Kidney epithelial cell (primary cell): Measurements from ENCODE around the gene RPL19. TPM values are rescaled to one million over a fixed set of nuclear protein-coding genes. Genes with fewer than 3 reads are reported as not detected.

Experiments used
- DNase-seq: peaks from one replicate; pipeline ENCODE4 v3.0.0-alpha.2; 2010; ENCODE audit warnings: low read depth
- H3K27me3 ChIP-seq: 2 replicates; pipeline ENCODE4 v1.6.0; 2011; ENCODE audit warnings: low read length; ENCODE audit not compliant: control insufficient read depth, insufficient read depth
- H3K36me3 ChIP-seq: 2 replicates; pipeline ENCODE4 v1.5.1; 2011; ENCODE audit warnings: low read length; ENCODE audit not compliant: control insufficient read depth, insufficient read depth
- H3K4me3 ChIP-seq: 2 replicates; pipeline ENCODE4 v1.5.1; 2011; ENCODE audit warnings: low read depth, mild to moderate bottlenecking, control low read depth, low read length
- total RNA-seq: library from RNA; depleted of rRNA; stranded (reverse); fragments of >200 nt; gene quantifications from 2 replicates; pipeline ENCODE4 v1.2.3, GENCODE V29; 2015
- TF ChIP-seq, protein P1 (sequence below): IDR thresholded peaks from 2 replicates; pipeline ENCODE4 v1.5.1; 2011; ENCODE audit warnings: mild to moderate bottlenecking, moderate library complexity, low read length, control low read depth, inconsistent platforms; ENCODE audit not compliant: insufficient read depth, poor library complexity, severe bottlenecking

The RPL19 gene
- total RNA-seq, 1 donor from 2014 or later: 4,555 TPM

DNA sequence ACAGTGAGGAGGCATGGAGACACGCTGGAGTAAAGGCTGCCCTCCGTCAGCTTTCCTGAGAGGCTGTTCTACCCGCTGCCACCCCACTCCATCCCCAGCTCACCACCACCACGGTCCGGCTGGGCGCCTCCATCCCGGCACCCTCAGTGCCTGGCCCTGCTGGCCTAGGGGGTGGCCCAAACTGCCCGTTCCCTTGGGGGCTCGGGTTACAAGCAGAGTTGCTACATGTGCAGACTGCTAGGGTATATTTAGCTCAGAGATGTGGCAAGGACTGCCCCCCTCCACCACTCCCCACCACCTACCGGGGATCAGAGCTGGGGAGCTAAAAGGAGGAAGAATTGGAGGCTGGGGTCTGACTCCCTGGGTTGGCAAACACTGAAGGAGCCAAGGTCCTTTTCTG, 6.7 kb upstream of the RPL19 start:
- TF ChIP-seq, protein P1, sequence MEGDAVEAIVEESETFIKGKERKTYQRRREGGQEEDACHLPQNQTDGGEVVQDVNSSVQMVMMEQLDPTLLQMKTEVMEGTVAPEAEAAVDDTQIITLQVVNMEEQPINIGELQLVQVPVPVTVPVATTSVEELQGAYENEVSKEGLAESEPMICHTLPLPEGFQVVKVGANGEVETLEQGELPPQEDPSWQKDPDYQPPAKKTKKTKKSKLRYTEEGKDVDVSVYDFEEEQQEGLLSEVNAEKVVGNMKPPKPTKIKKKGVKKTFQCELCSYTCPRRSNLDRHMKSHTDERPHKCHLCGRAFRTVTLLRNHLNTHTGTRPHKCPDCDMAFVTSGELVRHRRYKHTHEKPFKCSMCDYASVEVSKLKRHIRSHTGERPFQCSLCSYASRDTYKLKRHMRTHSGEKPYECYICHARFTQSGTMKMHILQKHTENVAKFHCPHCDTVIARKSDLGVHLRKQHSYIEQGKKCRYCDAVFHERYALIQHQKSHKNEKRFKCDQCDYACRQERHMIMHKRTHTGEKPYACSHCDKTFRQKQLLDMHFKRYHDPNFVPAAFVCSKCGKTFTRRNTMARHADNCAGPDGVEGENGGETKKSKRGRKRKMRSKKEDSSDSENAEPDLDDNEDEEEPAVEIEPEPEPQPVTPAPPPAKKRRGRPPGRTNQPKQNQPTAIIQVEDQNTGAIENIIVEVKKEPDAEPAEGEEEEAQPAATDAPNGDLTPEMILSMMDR: no peak
- no peak overlapping the region for H3K4me3 ChIP-seq
- H3K36me3 ChIP-seq: peaks cover 1% of the 10 kb centered on the region
- H3K27me3 ChIP-seq: no peaks in the 10 kb centered on the region
- DNase-seq: no peak

DNA sequence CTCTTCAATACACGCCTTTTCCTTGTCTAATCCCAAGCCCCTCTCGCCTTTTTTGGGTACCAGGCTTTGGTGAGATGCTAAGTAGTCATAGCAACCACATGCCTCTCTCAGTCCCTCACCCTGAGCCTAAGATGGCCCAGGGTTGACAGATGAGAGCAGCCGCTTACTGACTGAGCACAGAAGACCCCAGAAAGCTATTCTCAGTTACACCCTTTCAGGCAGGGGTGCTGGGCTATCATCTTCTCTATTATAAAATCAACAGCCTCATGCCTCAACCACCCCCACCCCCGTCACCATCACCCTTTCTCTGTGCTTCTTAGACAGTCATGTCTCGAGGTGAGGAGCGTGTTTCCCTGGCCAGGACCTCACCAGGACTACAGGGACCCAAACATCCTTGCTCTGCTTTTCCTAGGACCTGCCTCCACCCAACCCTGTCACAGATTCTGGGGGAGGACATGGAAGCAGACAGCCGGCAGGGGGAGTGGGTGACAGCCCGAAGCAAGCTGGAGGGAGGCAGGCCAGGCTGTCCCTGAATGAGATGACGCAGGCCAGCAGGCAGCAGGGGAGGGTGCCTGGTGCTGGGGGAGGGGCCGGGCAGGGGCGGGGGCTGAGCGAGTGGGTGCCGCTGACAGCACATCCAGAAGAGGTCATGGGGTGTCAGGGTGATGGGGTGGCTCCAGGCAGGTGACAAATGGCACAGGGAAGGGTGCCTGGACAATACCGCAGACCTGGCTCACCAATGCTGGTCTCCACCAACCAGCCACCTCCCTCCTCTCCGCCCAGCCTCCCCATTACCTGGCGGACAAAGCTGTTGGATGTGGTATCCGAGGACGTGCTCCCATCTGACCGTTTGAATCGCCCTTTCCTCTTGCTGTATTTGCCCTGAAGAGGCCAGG, 5.7 kb upstream of the RPL19 start:
- Histone ChIP-seq H3K36me3 (peaks cover 1% of the 10 kb centered on the region), H3K27me3 (no peaks in the 10 kb centered on the region), H3K4me3 (no peak overlapping the region)
- no peak for DNase-seq
- TF ChIP-seq, protein P1: peak; percentile 67

DNA sequence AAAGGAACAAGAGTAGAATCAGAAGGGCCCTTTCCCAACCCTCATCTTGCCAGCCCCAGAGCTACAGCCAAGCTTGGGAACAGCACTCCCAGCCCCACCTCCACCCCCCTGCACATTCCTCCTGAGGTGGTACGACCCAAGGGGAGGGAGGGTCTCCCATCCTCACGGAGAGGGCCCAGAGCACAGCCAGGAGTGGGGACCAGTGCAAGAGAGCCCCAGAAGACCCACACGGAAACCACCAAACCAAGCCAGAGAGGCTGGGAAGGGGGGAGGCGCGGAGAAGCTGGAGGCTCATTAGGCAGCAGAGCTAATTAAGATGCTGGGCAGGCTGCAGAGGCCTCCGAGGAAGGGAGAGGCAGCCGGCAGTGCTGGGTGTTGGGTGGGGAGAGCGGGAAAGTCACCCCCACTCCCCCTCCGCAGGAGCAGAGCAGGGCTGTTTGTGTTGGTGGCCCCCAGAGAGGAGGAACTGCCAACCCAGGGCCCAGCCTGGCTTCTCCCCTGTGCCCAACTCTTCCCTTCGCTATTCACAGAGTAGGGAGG, 5.0 kb upstream of the RPL19 start:
- DNase-seq: no peak
- TF ChIP-seq, protein P1: no peak
- H3K27me3 ChIP-seq: no peaks in the 10 kb centered on the region
- H3K4me3 ChIP-seq: no peak overlapping the region
- peaks cover 1% of the 10 kb centered on the region for H3K36me3 ChIP-seq

DNA sequence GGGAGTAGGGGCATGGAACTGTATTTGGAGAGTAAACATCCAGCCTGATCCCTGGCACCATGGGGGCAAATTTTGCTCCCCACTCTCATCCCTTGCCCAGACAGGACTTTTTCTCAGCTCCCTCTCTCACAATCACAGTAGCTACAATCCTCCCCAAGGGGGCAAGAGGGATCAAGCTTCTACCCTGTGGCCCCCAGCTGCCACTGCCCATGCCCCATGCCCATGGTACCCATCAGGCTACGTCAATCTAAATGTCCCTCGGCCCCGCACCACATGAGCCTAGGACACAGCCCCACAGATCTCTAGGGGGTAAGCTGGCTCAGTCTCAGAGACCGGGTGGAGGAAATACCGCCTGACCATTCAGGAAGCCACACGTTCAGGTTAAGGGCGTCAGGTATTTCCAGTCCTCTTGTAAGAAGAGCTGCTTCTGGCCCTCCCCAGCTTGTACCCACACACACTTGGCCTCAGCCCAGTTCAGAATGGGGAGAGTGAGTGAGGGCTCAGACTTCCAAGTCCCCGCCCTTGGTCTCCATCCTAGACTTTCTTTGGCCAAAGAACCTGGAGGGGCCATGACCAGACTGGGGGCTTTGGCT, 4.4 kb upstream of the RPL19 start:
- peaks cover 1% of the 10 kb centered on the region for H3K36me3 ChIP-seq
- TF ChIP-seq, protein P1: no peak
- DNase-seq: no peak
- no peaks in the 10 kb centered on the region for H3K27me3 ChIP-seq
- no peak overlapping the region for H3K4me3 ChIP-seq

DNA sequence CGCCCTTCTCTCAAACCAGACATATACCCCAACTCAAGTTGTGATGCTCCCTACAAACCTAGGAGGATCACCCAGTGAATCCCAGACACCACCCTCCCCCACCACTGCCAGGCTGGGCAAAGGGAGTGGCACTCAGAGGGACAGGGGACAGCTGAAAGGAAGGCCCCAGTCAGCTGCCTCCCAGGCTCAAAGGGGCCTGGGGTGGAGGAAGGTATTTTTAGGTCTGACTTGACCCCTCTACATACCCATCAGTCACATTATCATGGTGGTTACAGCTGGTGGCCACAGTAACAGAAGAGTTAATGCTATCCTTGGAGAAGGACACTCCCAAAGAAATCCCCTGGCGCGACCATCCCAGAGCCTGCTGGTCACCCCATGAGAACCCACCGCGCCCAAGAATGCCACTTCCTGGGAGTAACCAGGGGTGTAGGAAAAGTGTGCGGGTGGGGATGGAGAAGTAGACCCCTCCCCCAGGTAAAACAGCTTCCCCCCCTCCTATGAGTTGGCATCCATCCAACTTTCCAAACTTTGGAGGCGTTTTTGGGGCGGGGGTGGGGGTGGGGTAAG, 3.8 kb upstream of the RPL19 start:
- no peak for DNase-seq
- H3K4me3 ChIP-seq: peak overlapping the region; percentile 73
- TF ChIP-seq, protein P1: no peak

More for the DNA sequence above, 3.8 kb upstream of the RPL19 start:
- H3K27me3 ChIP-seq: no peaks in the 10 kb centered on the region
- peaks cover under 1% of the 10 kb centered on the region for H3K36me3 ChIP-seq
